ENCODE measurements around the gene CERS6.
"Not testable (repeated sequence)": the region's sequence is repeated elsewhere in the genome, so short reads cannot be mapped to it uniquely, and the experiment has no call there.

CERS6 gene

DNA sequence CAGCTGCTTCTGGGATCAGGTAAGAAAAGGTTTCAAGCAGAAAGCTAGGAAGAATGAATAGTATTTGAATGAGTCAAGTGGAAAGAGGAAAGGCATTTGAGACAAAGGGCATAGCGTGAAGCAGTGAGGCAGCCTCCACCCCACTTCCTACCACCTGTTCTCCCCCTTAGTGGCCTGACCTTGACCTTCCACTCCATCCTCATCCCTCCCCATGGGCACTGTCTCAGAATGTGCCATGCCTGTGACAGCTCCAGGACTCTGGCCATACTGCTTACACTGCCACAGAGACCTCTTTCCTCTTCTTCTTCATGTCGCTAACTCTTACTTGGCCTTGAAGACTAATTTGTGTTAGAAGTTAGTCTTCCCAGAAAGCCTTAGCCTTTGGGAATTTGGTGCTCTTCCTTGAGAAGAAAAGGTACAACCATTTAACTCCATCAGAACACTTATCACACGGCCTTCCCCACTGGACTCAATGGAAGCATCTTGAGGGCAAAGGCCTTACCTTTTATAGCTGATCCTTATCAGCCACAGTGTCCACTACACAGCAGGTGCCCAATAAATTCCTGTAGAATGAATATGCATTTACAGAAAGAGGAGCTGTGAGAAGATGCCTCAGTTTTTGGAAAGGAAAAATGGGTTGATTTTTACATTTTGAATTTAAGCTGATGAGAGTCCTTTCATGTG lies 331.2 kb downstream of the CERS6 start:
- no peak overlapping the region for H3K4me3 ChIP-seq (ENCODE audit: low read depth, low read length)
- TF ChIP-seq, protein P1, sequence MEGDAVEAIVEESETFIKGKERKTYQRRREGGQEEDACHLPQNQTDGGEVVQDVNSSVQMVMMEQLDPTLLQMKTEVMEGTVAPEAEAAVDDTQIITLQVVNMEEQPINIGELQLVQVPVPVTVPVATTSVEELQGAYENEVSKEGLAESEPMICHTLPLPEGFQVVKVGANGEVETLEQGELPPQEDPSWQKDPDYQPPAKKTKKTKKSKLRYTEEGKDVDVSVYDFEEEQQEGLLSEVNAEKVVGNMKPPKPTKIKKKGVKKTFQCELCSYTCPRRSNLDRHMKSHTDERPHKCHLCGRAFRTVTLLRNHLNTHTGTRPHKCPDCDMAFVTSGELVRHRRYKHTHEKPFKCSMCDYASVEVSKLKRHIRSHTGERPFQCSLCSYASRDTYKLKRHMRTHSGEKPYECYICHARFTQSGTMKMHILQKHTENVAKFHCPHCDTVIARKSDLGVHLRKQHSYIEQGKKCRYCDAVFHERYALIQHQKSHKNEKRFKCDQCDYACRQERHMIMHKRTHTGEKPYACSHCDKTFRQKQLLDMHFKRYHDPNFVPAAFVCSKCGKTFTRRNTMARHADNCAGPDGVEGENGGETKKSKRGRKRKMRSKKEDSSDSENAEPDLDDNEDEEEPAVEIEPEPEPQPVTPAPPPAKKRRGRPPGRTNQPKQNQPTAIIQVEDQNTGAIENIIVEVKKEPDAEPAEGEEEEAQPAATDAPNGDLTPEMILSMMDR (IDR thresholded peaks at IDR 0.05; ENCODE audit: low read depth, low read length), result no peak

DNA sequence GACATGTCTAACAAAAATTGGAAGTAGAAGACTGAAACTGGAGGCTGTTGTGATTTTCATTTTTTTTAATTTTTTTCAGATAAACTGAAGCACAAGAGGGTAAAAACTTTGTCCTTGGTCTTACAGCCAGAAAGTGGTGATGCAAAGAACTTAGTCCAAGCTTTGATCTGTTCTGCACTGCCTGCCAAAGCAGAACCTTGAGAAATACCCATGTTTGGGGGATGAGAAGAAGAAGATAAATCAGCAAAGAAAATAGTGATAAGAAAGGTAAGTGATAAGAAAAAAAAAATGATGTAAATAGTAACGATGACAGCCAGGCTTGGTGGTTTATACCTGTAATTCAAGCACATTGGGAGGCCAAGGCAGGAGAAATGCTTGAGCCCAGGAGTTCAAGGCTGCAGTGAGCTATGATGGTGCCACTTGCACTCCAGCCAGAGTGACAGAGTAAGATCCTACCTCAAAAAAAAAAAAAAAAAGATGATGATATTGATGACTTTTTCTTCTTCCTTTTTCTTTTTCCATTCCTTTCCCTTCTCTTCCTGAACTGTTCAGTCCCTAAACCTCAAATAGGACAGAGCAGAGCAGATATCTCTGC lies 331.8 kb downstream of the CERS6 start:
- TF ChIP-seq, protein P1 (IDR thresholded peaks at IDR 0.05; ENCODE audit: low read depth, low read length), result no peak

DNA sequence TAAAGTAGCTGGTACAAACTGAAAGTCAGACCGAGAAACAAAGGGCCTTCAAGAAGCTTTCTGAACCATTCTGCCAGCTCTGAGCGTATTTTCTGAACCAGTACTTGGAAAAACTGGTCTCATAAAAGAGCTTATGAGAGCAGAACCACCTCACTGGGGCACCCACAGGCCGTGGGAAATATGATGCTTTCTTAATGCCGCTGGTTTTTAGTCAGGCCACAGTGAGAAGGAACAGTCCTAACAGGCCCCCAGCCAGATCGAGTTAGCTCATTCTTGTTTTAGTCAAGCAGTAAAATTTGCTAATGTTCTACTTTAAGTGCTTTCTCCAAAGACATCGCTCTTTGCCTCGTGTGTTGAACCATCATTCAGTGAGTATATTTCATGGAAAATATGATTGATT lies 333.7 kb downstream of the CERS6 start:
- TF ChIP-seq, protein P1 (IDR thresholded peaks at IDR 0.05; ENCODE audit: low read depth, low read length), result no peak
- H3K4me3 ChIP-seq (ENCODE audit: low read depth, low read length), result no peak overlapping the region

More for the DNA sequence above, 331.8 kb downstream of the CERS6 start:
- H3K4me3 ChIP-seq (ENCODE audit: low read depth, low read length), result no peak overlapping the region

DNA sequence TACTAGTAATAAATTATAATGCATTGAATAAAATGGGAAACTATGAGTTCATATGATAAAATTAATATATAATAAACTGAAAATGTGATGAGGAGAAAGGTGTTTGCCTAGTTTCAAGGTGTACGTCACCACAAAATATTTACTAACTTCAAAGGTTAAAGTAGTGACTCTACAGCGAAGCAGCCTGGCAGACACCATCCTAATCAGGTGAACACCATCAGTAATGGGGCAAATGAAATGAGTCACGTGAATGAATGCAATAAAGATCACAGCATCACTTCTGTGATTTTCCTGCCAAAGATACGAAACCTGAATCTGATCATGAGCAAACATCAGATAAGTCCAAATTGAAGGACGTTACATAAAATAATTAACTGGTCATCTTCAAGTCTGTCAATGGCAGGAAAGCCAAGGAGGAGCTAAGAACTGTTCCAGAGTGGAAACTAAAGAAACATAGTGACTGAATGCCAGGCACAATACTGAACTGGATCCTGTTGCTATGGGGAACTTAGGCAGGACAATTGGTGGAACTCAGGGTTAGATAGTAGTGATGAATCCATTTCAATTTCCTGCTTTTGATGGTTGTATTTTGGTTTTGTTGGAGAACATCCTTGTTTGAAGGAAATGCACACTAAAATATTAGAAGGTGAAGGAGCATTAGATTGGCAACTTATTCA lies 334.3 kb downstream of the CERS6 start:
- TF ChIP-seq, protein P1 (IDR thresholded peaks at IDR 0.05; ENCODE audit: low read depth, low read length), result no peak
- no peak overlapping the region for H3K4me3 ChIP-seq (ENCODE audit: low read depth, low read length)

DNA sequence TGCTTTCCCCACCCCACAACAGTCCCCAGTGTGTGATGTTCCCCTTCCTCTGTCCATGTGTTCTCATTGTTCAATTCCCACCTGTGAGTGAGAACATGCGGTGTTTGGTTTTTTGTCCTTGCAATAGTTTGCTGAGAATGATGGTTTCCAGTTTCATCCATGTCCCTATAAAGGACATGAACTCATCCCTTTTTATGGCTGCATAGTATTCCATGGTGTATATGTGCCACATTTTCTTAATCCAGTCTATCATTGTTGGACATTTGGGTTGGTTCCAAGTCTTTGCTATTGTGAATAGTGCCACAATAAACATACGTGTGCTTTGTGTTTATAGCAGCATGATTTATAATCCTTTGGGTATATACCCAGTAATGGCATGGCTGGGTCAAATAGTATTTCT lies 335.1 kb downstream of the CERS6 start:
- not testable (repeated sequence) for H3K4me3 ChIP-seq (ENCODE audit: low read depth, low read length)

DNA sequence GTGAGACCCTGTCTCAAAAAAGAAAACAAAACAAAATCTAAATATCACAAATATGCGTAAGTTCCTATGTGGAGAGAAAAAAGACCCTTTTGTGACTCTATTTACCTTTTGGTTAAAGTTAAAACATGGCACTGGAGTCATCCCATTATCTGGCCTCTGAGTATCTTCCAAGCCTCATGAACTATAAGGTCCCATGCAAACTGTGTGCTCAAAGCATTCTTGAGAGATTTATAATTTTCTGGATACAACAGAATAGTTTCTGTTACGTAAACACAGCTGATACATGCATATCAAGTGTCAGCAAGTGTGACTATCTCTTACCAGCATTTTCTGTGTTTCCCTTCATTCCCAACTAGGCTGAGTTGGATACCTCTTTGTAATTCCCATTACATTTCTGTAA lies 337.5 kb downstream of the CERS6 start:
- no peak overlapping the region for H3K4me3 ChIP-seq (ENCODE audit: low read depth, low read length)

DNA sequence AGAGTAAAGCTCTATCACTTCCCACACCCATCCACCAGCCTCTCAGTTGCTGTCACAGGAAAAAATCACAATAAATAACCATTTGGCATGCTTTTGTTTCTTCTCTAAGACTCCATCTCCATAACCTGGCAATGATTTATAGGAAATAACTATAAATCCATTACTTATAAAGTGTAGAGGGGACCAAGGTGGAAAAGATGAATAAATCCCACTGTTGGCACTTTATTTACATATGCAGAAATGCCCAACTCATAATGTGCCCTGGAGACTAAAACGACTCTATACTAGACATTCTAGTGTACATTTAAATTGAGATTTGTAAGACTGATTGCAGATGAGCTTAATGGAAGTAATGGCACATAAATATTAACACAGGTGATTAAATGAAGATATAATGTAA lies 338.9 kb downstream of the CERS6 start:
- no peak overlapping the region for H3K4me3 ChIP-seq (ENCODE audit: low read depth, low read length)
- TF ChIP-seq, protein P1 (IDR thresholded peaks at IDR 0.05; ENCODE audit: low read depth, low read length), result no peak

More for the DNA sequence above, 337.5 kb downstream of the CERS6 start:
- TF ChIP-seq, protein P1 (IDR thresholded peaks at IDR 0.05; ENCODE audit: low read depth, low read length), result no peak

Measured in WI38 (cell line).